HepG2 (cell line): ENCODE data around the gene ARHGEF37. TPM values are rescaled to one million over a fixed set of nuclear protein-coding genes. Genes with fewer than 3 reads are reported as not detected.

Experiments
- ATAC-seq: fragments of 200-7000 bp; cut with Tn5 transposase; 3 replicates; pipeline ENCODE4 v1.9.1; 2020; ENCODE audit warnings: mild to moderate bottlenecking, moderate library complexity
- BruUV-seq: library from RNA; stranded (reverse); fragments of 400-500 nt; replicated peaks from 2 replicates; lab custom pipeline; 2021; lab: Mats Ljungman, UMichigan
- CTCF ChIA-PET: fragments of 300-600 bp; formaldehyde crosslinking; extraction: SDS; loops from one replicate; lab custom pipeline; 2021; ENCODE audit warnings: low total read pairs, inconsistent platforms, low intra/inter-chr PET ratio; lab: Yijun Ruan, JAX
- POLR2A ChIA-PET: fragments of 350-600 bp; sonication (Branson Sonifier 250); formaldehyde crosslinking; loops from one replicate; lab custom pipeline; 2020; ENCODE audit warnings: antibody characterized with exemption, inconsistent platforms; lab: Yijun Ruan, JAX
- DNase-seq: peaks from one replicate; pipeline ENCODE4 v3.0.0-alpha.2; 2015; ENCODE audit warnings: low spot score
- FAIRE-seq: peaks from 3 replicates; lab custom pipeline; 2011; peaks lifted over from hg19 to GRCh38; lab: Jason Lieb, UNC
- H2AFZ ChIP-seq: one replicate; pipeline ENCODE4 v1.6.1; 2011; ENCODE audit warnings: low read length, inconsistent platforms
- H3K27ac ChIP-seq: fragments of 300-600 bp; 3 replicates; pipeline ENCODE4 v1.8.0; 2011; ENCODE audit warnings: mixed run types, mild to moderate bottlenecking, mixed read lengths, low read length, inconsistent platforms; ENCODE audit not compliant: insufficient read depth; ENCODE audit errors: extremely low read length
- H3K27me3 ChIP-seq, 2 experiments: fragments of 200-600 bp in 1 of 2; 2 replicates in 1 of 2; 3 replicates in 1 of 2; pipeline versions ENCODE4 v1.6.0 to v1.8.0; 2011; ENCODE audit warnings: low read length in 2 of 2, mild to moderate bottlenecking in 2 of 2, moderate library complexity in 2 of 2, inconsistent platforms in 1 of 2; ENCODE audit not compliant: insufficient read depth in 2 of 2, control insufficient read depth in 1 of 2
- H3K36me3 ChIP-seq, 2 experiments: fragments of 200-600 bp in 1 of 2; replicated peaks in 1 of 2; 2 replicates in 1 of 2; 3 replicates in 1 of 2; pipeline versions ENCODE4 v1.5.1 to v1.8.0; 2011; ENCODE audit warnings: low read length in 2 of 2, inconsistent platforms in 1 of 2; ENCODE audit not compliant: insufficient read depth in 2 of 2, control insufficient read depth in 1 of 2
- H3K4me1 ChIP-seq: 2 replicates; pipeline ENCODE4 v1.5.1; 2012; ENCODE audit warnings: low read length, inconsistent platforms; ENCODE audit not compliant: insufficient read depth
- H3K4me2 ChIP-seq: 2 replicates; pipeline ENCODE4 v1.6.0; 2011; ENCODE audit warnings: low read depth, low read length, inconsistent platforms
- H3K4me3 ChIP-seq, 3 experiments: fragments of 200-600 bp in 1 of 3; sonication (generic), shearing (Covaris generic) in 1 of 3; replicated peaks in 1 of 3; 2 replicates each; pipeline ENCODE4 v1.5.1; 2011 to 2016; ENCODE audit warnings: low read length in 3 of 3, inconsistent platforms in 2 of 3, low read depth in 2 of 3, mild to moderate bottlenecking in 2 of 3, control low read depth in 1 of 3, mixed read lengths in 1 of 3; ENCODE audit not compliant: insufficient read depth in 1 of 3
- H3K79me2 ChIP-seq: one replicate; pipeline ENCODE4 v1.6.1; 2011; ENCODE audit warnings: low read length, inconsistent platforms; ENCODE audit not compliant: insufficient read depth
- H3K9ac ChIP-seq: 2 replicates; pipeline ENCODE4 v1.6.0; 2011; ENCODE audit warnings: mild to moderate bottlenecking, low read depth, low read length, inconsistent platforms; ENCODE audit not compliant: insufficient read depth
- H3K9me3 ChIP-seq: 2 replicates; pipeline ENCODE4 v1.5.1; 2012; ENCODE audit warnings: mild to moderate bottlenecking, low read length
- H4K20me1 ChIP-seq: 2 replicates; pipeline ENCODE4 v1.6.0; 2011; ENCODE audit warnings: inconsistent platforms, mild to moderate bottlenecking, low read length, moderate library complexity; ENCODE audit not compliant: insufficient read depth
- CEBPG ChIP-seq: IDR thresholded peaks from 2 replicates; pipeline ENCODE4 v1.6.1; 2016
- ELF3 ChIP-seq: IDR thresholded peaks from 2 replicates; pipeline ENCODE4 v1.6.1; 2016; ENCODE audit warnings: missing genetic modification reagents, missing compliant biosample characterization
- FOXA3 ChIP-seq: IDR thresholded peaks from 2 replicates; pipeline ENCODE4 v1.6.1; 2016; ENCODE audit warnings: missing genetic modification reagents, missing compliant biosample characterization
- GATAD1 ChIP-seq: IDR thresholded peaks from 2 replicates; pipeline ENCODE4 v1.6.1; 2016; ENCODE audit warnings: missing genetic modification reagents, missing compliant biosample characterization
- GATAD2A ChIP-seq: IDR thresholded peaks from 2 replicates; pipeline ENCODE4 v1.6.1; 2016
- KDM2A ChIP-seq: sonication (generic); formaldehyde crosslinking; IDR thresholded peaks from 2 replicates; pipeline ENCODE4 v1.4.0; 2020; ENCODE audit warnings: low read depth, missing genetic modification reagents, borderline replicate concordance
- NONO ChIP-seq, 2 experiments: fragments of 450-650 bp in 1 of 2; sonication (generic) in 1 of 2; formaldehyde crosslinking in 1 of 2; IDR thresholded peaks in 1 of 2; conservative IDR thresholded peaks in 1 of 2; 2 replicates each; pipeline versions ENCODE4 v1.6.1 to v1.8.0; 2017 to 2022; ENCODE audit warnings: mild to moderate bottlenecking in 1 of 2, missing genetic modification reagents in 1 of 2, moderate library complexity in 1 of 2
- ONECUT2 ChIP-seq: sonication (generic); formaldehyde crosslinking; IDR thresholded peaks from 2 replicates; pipeline ENCODE4 v1.4.0; 2020; ENCODE audit warnings: missing genetic modification reagents
- PITX1 ChIP-seq: sonication (generic); formaldehyde crosslinking; IDR thresholded peaks from 2 replicates; pipeline ENCODE4 v1.5.1; 2020; ENCODE audit warnings: mild to moderate bottlenecking, missing genetic modification reagents
- RAD21 ChIP-seq: fragments of 450-650 bp; formaldehyde crosslinking; IDR thresholded peaks from 2 replicates; pipeline ENCODE4 v1.5.0; 2020; ENCODE audit warnings: mild to moderate bottlenecking
- RXRB ChIP-seq: IDR thresholded peaks from 2 replicates; pipeline ENCODE4 v1.6.1; 2016; ENCODE audit warnings: borderline replicate concordance, missing genetic modification reagents, missing compliant biosample characterization
- SALL1 ChIP-seq: sonication (generic); formaldehyde crosslinking; IDR thresholded peaks from 2 replicates; pipeline ENCODE4 v1.8.0; 2022; ENCODE audit warnings: mild to moderate bottlenecking, missing genetic modification reagents
- STAG1 ChIP-seq: sonication (generic); formaldehyde crosslinking; IDR thresholded peaks from 2 replicates; pipeline ENCODE4 v1.4.0; 2020; ENCODE audit warnings: missing genetic modification reagents
- XRCC5 ChIP-seq: fragments of 200-400 bp; formaldehyde crosslinking; optimal IDR thresholded peaks from 2 replicates; pipeline ENCODE3; 2017; ENCODE audit warnings: mild to moderate bottlenecking, low read length
- ZNF33B ChIP-seq: sonication (generic); formaldehyde crosslinking; IDR thresholded peaks from 2 replicates; pipeline ENCODE4 v1.5.1; 2020; ENCODE audit warnings: mild to moderate bottlenecking, missing genetic modification reagents
- ZNF614 ChIP-seq: IDR thresholded peaks from 2 replicates; pipeline ENCODE4 v1.6.1; 2018; ENCODE audit warnings: missing biosample characterization, missing genetic modification reagents, inconsistent platforms, borderline replicate concordance
- ZSCAN20 ChIP-seq: sonication (generic); formaldehyde crosslinking; IDR thresholded peaks from 2 replicates; pipeline ENCODE4 v1.4.0; 2020; ENCODE audit warnings: missing genetic modification reagents, mild to moderate bottlenecking, borderline replicate concordance
- WGBS: methylation state at CpG from one replicate; pipeline ENCODE4 v1.1.6; 2017; ENCODE audit warnings: low lambda C conversion rate; 5-methylcytosine and 5-hydroxymethylcytosine counted together
- in situ Hi-C: cut with HindIII; loops from 2 replicates; pipeline ENCODE4 v1.10.0; 2017; ENCODE audit warnings: low pct_unique_long_range_greater_than_20kb; ENCODE audit not compliant: extremely low pct_ligation_motif_present
- intact Hi-C: fragments of 100-400 bp; cut with micrococcal nuclease; formaldehyde crosslinking; loops from one replicate; pipeline ENCODE4 v1.10.0; 2022; ENCODE audit not compliant: unreplicated experiment
- polyA plus RNA-seq, 8 experiments: library from polyadenylated mRNA; depleted of rRNA in 3 of 8; stranded (reverse) in 7 of 8; unstranded in 1 of 8; fragments of >200 nt; fragmentation: Illumina TruSeq in 4 of 8; extraction: Trizol in 4 of 8; gene quantifications; 2 replicates each; pipeline versions ENCODE4 v1.2.1 to v1.2.3, GENCODE V29; 2011 to 2016; ENCODE audit warnings: low read depth in 4 of 8, missing spikeins in 1 of 8, mixed read lengths in 1 of 8; ENCODE audit not compliant: insufficient read depth in 1 of 8
- total RNA-seq, 5 experiments: library from RNA; depleted of rRNA; stranded (reverse); fragments of >200 nt; fragmentation: Illumina TruSeq; extraction: Trizol; gene quantifications; 2 replicates each; pipeline ENCODE4 v1.2.3, GENCODE V29; 2016; ENCODE audit warnings: low read depth in 1 of 5
- TF ChIP-seq, protein P1 (sequence below): sonication (generic); formaldehyde crosslinking; IDR thresholded peaks from 2 replicates; pipeline ENCODE4 v1.5.0; 2020; ENCODE audit warnings: mild to moderate bottlenecking, missing genetic modification reagents, moderate library complexity
- TF ChIP-seq, protein P2 (sequence below): sonication (generic); formaldehyde crosslinking; IDR thresholded peaks from 2 replicates; pipeline ENCODE4 v1.5.0; 2020; ENCODE audit warnings: missing genetic modification reagents
- TF ChIP-seq, protein P3 (sequence below): sonication (generic); formaldehyde crosslinking; IDR thresholded peaks from 2 replicates; pipeline ENCODE4 v1.4.0; 2020; ENCODE audit warnings: missing genetic modification reagents
- TF ChIP-seq, protein P4 (sequence below): IDR thresholded peaks from 2 replicates; pipeline ENCODE4 v1.6.1; 2018; ENCODE audit warnings: missing genetic modification reagents, mild to moderate bottlenecking, missing compliant biosample characterization

The ARHGEF37 gene
- total and polyA plus RNA-seq, 2 of the 13 experiments (the other 11 are each of a cell fraction or from before 2014, with no cell fraction given) = 0.18 to 0.27 TPM

DNA sequence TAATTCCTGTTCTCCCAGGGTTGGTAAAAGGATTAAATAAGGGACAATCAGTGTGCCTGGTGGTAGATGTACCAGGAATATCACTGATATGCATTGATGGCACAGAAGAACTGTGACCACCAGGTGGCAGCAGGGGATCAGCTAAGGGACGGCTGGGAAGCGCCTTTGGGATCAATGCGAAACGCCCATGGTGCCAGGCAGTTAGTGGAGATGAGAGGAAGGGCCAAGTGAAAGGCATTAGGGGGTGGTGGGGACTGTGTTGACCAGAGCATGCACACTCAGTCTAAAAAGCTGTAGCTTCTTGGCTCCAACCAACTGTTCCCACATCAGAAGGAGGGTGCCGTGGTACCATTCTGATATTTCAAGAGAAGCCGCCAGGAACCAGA lies 55.6 kb downstream of the ARHGEF37 start:
- Histone ChIP-seq H3K79me2 (no peaks in the 10 kb centered on the region), H3K4me1 (peaks cover 27% of the 10 kb centered on the region), H3K4me2 (no peak overlapping the region), H3K9me3 (no peaks in the 10 kb centered on the region), H3K36me3 (no peaks in the 10 kb centered on the region), H4K20me1 (no peaks in the 10 kb centered on the region), H3K27me3 (no peaks in the 10 kb centered on the region), H3K27ac (no peak overlapping the region), H3K4me3 (no peak overlapping the region), H3K9ac (no peak overlapping the region), H2AFZ (no peak overlapping the region)
- ATAC-seq = peak; percentile 73
- ChIA-PET POLR2A (interaction anchor here (1.1 kb wide), 1 partner anchor 191 kb away, joined by 4 read pairs; no protein-coding TSS in a partner anchor), CTCF (interaction anchor here (0.7 to 2.7 kb wide), 7 partner anchors 31 to 216 kb away, joined by 3 to 46 read pairs (median 7); no protein-coding TSS in a partner anchor)
- DNase-seq = peak; percentile 63
- in situ Hi-C loops = loop anchor here (5.0 to 25.0 kb wide), 2 partner anchors 190 to 350 kb away; no protein-coding TSS in a partner anchor
- 32% methylated on average over 6 of the region's 6 CpGs for WGBS
- intact Hi-C loops = loop anchor here (5.0 kb wide), 1 partner anchor 140 kb away; no protein-coding TSS in a partner anchor
- BruUV-seq = no TSS peak
- peak; percentile 88 for FAIRE-seq
- TF ChIP-seq XRCC5 = peak; percentile 46
- 0 out of 2 replicates have a peak, but pooled peaks have one; percentile 6 for TF ChIP-seq CEBPG (CRISPR knock-in tag)
- 0 out of 2 replicates have a peak, but pooled peaks have one; percentile 19 for TF ChIP-seq GATAD1 (CRISPR knock-in tag)
- peak; percentile 91 for TF ChIP-seq RAD21 (CRISPR knock-in tag)
- TF ChIP-seq, protein P1, sequence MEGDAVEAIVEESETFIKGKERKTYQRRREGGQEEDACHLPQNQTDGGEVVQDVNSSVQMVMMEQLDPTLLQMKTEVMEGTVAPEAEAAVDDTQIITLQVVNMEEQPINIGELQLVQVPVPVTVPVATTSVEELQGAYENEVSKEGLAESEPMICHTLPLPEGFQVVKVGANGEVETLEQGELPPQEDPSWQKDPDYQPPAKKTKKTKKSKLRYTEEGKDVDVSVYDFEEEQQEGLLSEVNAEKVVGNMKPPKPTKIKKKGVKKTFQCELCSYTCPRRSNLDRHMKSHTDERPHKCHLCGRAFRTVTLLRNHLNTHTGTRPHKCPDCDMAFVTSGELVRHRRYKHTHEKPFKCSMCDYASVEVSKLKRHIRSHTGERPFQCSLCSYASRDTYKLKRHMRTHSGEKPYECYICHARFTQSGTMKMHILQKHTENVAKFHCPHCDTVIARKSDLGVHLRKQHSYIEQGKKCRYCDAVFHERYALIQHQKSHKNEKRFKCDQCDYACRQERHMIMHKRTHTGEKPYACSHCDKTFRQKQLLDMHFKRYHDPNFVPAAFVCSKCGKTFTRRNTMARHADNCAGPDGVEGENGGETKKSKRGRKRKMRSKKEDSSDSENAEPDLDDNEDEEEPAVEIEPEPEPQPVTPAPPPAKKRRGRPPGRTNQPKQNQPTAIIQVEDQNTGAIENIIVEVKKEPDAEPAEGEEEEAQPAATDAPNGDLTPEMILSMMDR (CRISPR knock-in tag) = peak; percentile 94
- TF ChIP-seq SALL1 = peak; percentile 24; the same call in 1 of the 2 replicates
- TF ChIP-seq FOXA3 = 0 out of 2 replicates have a peak, but pooled peaks have one; percentile 28
- 0 out of 2 replicates have a peak, but pooled peaks have one; percentile 25 for TF ChIP-seq RXRB
- TF ChIP-seq, protein P2, sequence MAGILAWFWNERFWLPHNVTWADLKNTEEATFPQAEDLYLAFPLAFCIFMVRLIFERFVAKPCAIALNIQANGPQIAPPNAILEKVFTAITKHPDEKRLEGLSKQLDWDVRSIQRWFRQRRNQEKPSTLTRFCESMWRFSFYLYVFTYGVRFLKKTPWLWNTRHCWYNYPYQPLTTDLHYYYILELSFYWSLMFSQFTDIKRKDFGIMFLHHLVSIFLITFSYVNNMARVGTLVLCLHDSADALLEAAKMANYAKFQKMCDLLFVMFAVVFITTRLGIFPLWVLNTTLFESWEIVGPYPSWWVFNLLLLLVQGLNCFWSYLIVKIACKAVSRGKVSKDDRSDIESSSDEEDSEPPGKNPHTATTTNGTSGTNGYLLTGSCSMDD (CRISPR knock-in tag) = no peak
- TF ChIP-seq, protein P3, sequence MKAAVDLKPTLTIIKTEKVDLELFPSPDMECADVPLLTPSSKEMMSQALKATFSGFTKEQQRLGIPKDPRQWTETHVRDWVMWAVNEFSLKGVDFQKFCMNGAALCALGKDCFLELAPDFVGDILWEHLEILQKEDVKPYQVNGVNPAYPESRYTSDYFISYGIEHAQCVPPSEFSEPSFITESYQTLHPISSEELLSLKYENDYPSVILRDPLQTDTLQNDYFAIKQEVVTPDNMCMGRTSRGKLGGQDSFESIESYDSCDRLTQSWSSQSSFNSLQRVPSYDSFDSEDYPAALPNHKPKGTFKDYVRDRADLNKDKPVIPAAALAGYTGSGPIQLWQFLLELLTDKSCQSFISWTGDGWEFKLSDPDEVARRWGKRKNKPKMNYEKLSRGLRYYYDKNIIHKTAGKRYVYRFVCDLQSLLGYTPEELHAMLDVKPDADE (CRISPR knock-in tag) = no peak
- TF ChIP-seq, protein P4, sequence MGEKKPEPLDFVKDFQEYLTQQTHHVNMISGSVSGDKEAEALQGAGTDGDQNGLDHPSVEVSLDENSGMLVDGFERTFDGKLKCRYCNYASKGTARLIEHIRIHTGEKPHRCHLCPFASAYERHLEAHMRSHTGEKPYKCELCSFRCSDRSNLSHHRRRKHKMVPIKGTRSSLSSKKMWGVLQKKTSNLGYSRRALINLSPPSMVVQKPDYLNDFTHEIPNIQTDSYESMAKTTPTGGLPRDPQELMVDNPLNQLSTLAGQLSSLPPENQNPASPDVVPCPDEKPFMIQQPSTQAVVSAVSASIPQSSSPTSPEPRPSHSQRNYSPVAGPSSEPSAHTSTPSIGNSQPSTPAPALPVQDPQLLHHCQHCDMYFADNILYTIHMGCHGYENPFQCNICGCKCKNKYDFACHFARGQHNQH (CRISPR knock-in tag) = no peak
- no peak for TF ChIP-seq ZNF33B (CRISPR knock-in tag)
- TF ChIP-seq PITX1 = no peak
- TF ChIP-seq GATAD2A (CRISPR knock-in tag) = 0 out of 2 replicates have a peak, but pooled peaks have one; percentile 31
- no peak for TF ChIP-seq ZSCAN20
- peak; percentile 95 for TF ChIP-seq STAG1 (CRISPR knock-in tag)
- TF ChIP-seq ZNF614 (CRISPR knock-in tag) = 0 out of 2 replicates have a peak, but pooled peaks have one; percentile 49
- no peak for TF ChIP-seq NONO (IDR thresholded peaks at IDR 0.05)
- TF ChIP-seq NONO (CRISPR knock-in tag; conservative IDR thresholded peaks at IDR 0.05) = 0 out of 2 replicates have a peak, but pooled peaks have one; percentile 33
- TF ChIP-seq KDM2A = 0 out of 2 replicates have a peak, but pooled peaks have one; percentile 27
- 0 out of 2 replicates have a peak, but pooled peaks have one; percentile 19 for TF ChIP-seq ELF3 (CRISPR knock-in tag)
- 0 out of 2 replicates have a peak, but pooled peaks have one; percentile 15 for TF ChIP-seq ONECUT2 (CRISPR knock-in tag)
